H9 (cell line): Measurements from ENCODE around the gene MSL2. TPM values are rescaled to one million over a fixed set of nuclear protein-coding genes. Genes with fewer than 3 reads are reported as not detected.

Experiments
- DNase-seq: peaks from one replicate; pipeline ENCODE4 v3.0.0-alpha.2; 2017
- H2AFZ ChIP-seq: one replicate; pipeline ENCODE4 v1.6.1; 2013; ENCODE audit warnings: mild to moderate bottlenecking, low read length, control low read depth, moderate library complexity
- H2AK5ac ChIP-seq: 2 replicates; pipeline ENCODE4 v1.6.1; 2013; ENCODE audit warnings: low read length, control low read depth, mixed read lengths; ENCODE audit not compliant: insufficient read length
- H2BK120ac ChIP-seq: one replicate; pipeline ENCODE4 v1.6.1; 2013; ENCODE audit warnings: low read depth, mild to moderate bottlenecking, low read length, control low read depth, inconsistent platforms; ENCODE audit not compliant: poor library complexity, severe bottlenecking
- H2BK12ac ChIP-seq: 2 replicates; pipeline ENCODE4 v1.6.1; 2013; ENCODE audit warnings: low read length, control low read depth, mixed read lengths, low read depth; ENCODE audit not compliant: insufficient read length
- H2BK15ac ChIP-seq: 2 replicates; pipeline ENCODE4 v1.6.1; 2013; ENCODE audit warnings: low read depth, low read length, control low read depth
- H2BK20ac ChIP-seq: one replicate; pipeline ENCODE4 v1.6.1; 2013; ENCODE audit warnings: low read depth, mild to moderate bottlenecking, low read length, control low read depth, inconsistent platforms; ENCODE audit not compliant: poor library complexity, severe bottlenecking
- H2BK5ac ChIP-seq: 2 replicates; pipeline ENCODE4 v1.6.1; 2013; ENCODE audit warnings: low read length, control low read depth, mixed read lengths; ENCODE audit not compliant: insufficient read length
- H3K14ac ChIP-seq: 2 replicates; pipeline ENCODE4 v1.6.1; 2013; ENCODE audit warnings: low read length, control low read depth; ENCODE audit not compliant: insufficient read depth
- H3K18ac ChIP-seq: 2 replicates; pipeline ENCODE4 v1.6.1; 2013; ENCODE audit warnings: low read depth, mild to moderate bottlenecking, mixed read lengths, low read length, control low read depth; ENCODE audit not compliant: insufficient read length
- H3K23ac ChIP-seq: 2 replicates; pipeline ENCODE4 v1.6.1; 2013; ENCODE audit warnings: low read length, control low read depth, mixed read lengths, low read depth; ENCODE audit not compliant: insufficient read length
- H3K23me2 ChIP-seq: 2 replicates; pipeline ENCODE4 v1.6.1; 2013; ENCODE audit warnings: low read depth, mild to moderate bottlenecking, mixed read lengths, low read length, control low read depth; ENCODE audit not compliant: insufficient read length, poor library complexity, severe bottlenecking
- H3K27ac ChIP-seq: 2 replicates; pipeline ENCODE4 v1.5.1; 2013; ENCODE audit warnings: low read length, control low read depth, mixed read lengths, low read depth; ENCODE audit not compliant: insufficient read length
- H3K27me3 ChIP-seq: 2 replicates; pipeline ENCODE4 v1.6.1; 2013; ENCODE audit warnings: low read length, control low read depth, inconsistent platforms; ENCODE audit not compliant: insufficient read depth
- H3K4ac ChIP-seq: 2 replicates; pipeline ENCODE4 v1.6.1; 2013; ENCODE audit warnings: low read depth, mild to moderate bottlenecking, control low read depth, inconsistent platforms, low read length, moderate library complexity
- H3K4me1 ChIP-seq: 2 replicates; pipeline ENCODE4 v1.6.1; 2013; ENCODE audit warnings: low read length, control low read depth, inconsistent platforms; ENCODE audit not compliant: insufficient read depth
- H3K4me2 ChIP-seq: 2 replicates; pipeline ENCODE4 v1.6.1; 2013; ENCODE audit warnings: low read length, control low read depth, mixed read lengths; ENCODE audit not compliant: insufficient read length, insufficient read depth
- H3K56ac ChIP-seq: 2 replicates; pipeline ENCODE4 v1.6.1; 2013; ENCODE audit warnings: low read depth, mild to moderate bottlenecking, mixed read lengths, low read length, control low read depth; ENCODE audit not compliant: insufficient read length
- H3K79me1 ChIP-seq: 2 replicates; pipeline ENCODE4 v1.6.1; 2013; ENCODE audit warnings: low read depth, mild to moderate bottlenecking, moderate library complexity, low read length, control low read depth, inconsistent platforms; ENCODE audit not compliant: insufficient read depth, poor library complexity, severe bottlenecking
- H3K79me2 ChIP-seq: 2 replicates; pipeline ENCODE4 v1.6.1; 2013; ENCODE audit warnings: low read length, control low read depth, inconsistent platforms; ENCODE audit not compliant: insufficient read depth
- H3K9ac ChIP-seq: 2 replicates; pipeline ENCODE4 v1.6.1; 2013; ENCODE audit warnings: low read length, control low read depth, mixed read lengths; ENCODE audit not compliant: insufficient read length; ENCODE audit errors: extremely low read depth
- H3K9me3 ChIP-seq: one replicate; pipeline ENCODE4 v1.6.1; 2013; ENCODE audit warnings: low read depth, low read length, inconsistent platforms; ENCODE audit not compliant: control insufficient read depth
- H3T11ph ChIP-seq: one replicate; pipeline ENCODE4 v1.6.1; 2013; ENCODE audit warnings: mild to moderate bottlenecking, low read length, control low read depth, inconsistent platforms
- H4K20me1 ChIP-seq: one replicate; pipeline ENCODE4 v1.6.1; 2013; ENCODE audit not compliant: control insufficient read depth, insufficient read length, insufficient read depth
- H4K5ac ChIP-seq: 2 replicates; pipeline ENCODE4 v1.6.1; 2013; ENCODE audit warnings: low read depth, mild to moderate bottlenecking, mixed read lengths, low read length, control low read depth; ENCODE audit not compliant: insufficient read length
- H4K8ac ChIP-seq: replicated peaks from 2 replicates; pipeline ENCODE4 v1.6.1; 2013; ENCODE audit warnings: low read length, control low read depth, mixed read lengths, low read depth; ENCODE audit not compliant: insufficient read length
- H4K91ac ChIP-seq: 2 replicates; pipeline ENCODE4 v1.6.1; 2013; ENCODE audit warnings: low read depth, mild to moderate bottlenecking, moderate library complexity, mixed read lengths, low read length, control low read depth; ENCODE audit not compliant: insufficient read length
- H3K27ac Mint-ChIP-seq, 3 experiments: 2 replicates in 2 of 3; 3 replicates in 1 of 3; pipeline ENCODE4 v1.8.0; 2020 to 2021; ENCODE audit warnings: mixed read lengths in 3 of 3, mild to moderate bottlenecking in 1 of 3, moderate library complexity in 1 of 3
- H3K27me3 Mint-ChIP-seq: 2 replicates; pipeline ENCODE4 v1.8.0; 2021; ENCODE audit warnings: low read depth, mild to moderate bottlenecking, moderate library complexity, mixed read lengths
- H3K36me3 Mint-ChIP-seq, 3 experiments: 2 replicates in 2 of 3; 3 replicates in 1 of 3; pipeline ENCODE4 v1.8.0; 2020 to 2021; ENCODE audit warnings: low read depth in 3 of 3, mixed read lengths in 3 of 3; ENCODE audit not compliant: insufficient read depth in 1 of 3
- H3K4me1 Mint-ChIP-seq, 2 experiments: 2 replicates each; pipeline ENCODE4 v1.8.0; 2020; ENCODE audit warnings: mixed read lengths in 2 of 2
- H3K4me3 Mint-ChIP-seq, 2 experiments: 2 replicates in 1 of 2; 3 replicates in 1 of 2; pipeline ENCODE4 v1.8.0; 2020 to 2021; ENCODE audit warnings: mild to moderate bottlenecking in 2 of 2, mixed read lengths in 2 of 2, moderate library complexity in 1 of 2
- H3K9me3 Mint-ChIP-seq, 2 experiments: 2 replicates in 1 of 2; 3 replicates in 1 of 2; pipeline ENCODE4 v1.8.0; 2020; ENCODE audit warnings: mild to moderate bottlenecking in 2 of 2, mixed read lengths in 2 of 2, moderate library complexity in 1 of 2
- WGBS: extraction: QIAGEN DNeasy Blood & Tissue Kit; methylation state at CpG from one replicate; pipeline ENCODE4 v1.1.7; 2013; ENCODE audit warnings: missing lambda C conversion rate, low lambda C conversion rate, mixed read lengths; ENCODE audit not compliant: insufficient read length; ENCODE audit errors: extremely low coverage; 5-methylcytosine and 5-hydroxymethylcytosine counted together
- total RNA-seq: library from RNA; stranded (reverse); gene quantifications from 2 replicates; pipeline ENCODE4 v1.2.1, GENCODE V29; 2021
- TF ChIP-seq, protein P1 (sequence below): fragments of 200-600 bp; sonication (generic); conservative IDR thresholded peaks from 3 replicates; pipeline ENCODE4 v1.8.0; 2021; ENCODE audit warnings: antibody characterized with exemption, mild to moderate bottlenecking

The MSL2 gene
- total RNA-seq, 1 experiment from 2014 or later = 42.7 TPM

DNA sequence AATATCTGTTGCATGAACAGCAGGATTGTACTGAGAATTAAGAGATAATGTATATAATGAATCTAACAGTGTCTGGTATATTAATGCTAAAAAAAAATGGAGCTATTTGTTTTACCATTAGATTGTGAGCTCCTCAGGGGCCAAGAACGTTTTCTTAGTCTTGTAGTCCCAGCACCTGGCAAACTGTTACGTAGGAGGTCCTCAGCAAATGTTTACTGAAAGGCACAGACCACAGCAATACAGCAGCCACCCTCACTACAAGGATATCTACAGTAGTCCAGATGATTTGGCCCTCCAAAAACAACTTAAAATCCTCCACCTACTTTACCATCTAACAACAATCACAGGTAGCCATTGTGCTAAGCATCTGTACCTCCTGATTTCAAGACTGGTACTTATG, 59.7 kb downstream of the MSL2 start:
- Histone ChIP-seq H2AK5ac (no peak overlapping the region), H3K14ac (no peak overlapping the region), H3K4me1 (no peaks in the 10 kb centered on the region), H2AFZ (no peak overlapping the region), H3K4ac (no peak overlapping the region), H3K27me3 (no peaks in the 10 kb centered on the region; the same call in 1 of the 2 replicates), H4K8ac (no peak overlapping the region), H2BK15ac (no peak overlapping the region), H2BK120ac (no peak overlapping the region), H3K23me2 (no peaks in the 10 kb centered on the region), H3K79me2 (no peaks in the 10 kb centered on the region), H3K9me3 (no peaks in the 10 kb centered on the region), H4K91ac (no peak overlapping the region), H3K4me2 (no peak overlapping the region), H2BK20ac (no peak overlapping the region), H4K5ac (peak overlapping the region; percentile 2), H3K27ac (no peak overlapping the region), H3K56ac (no peak overlapping the region), H2BK5ac (no peak overlapping the region), H3K18ac (no peak overlapping the region), H2BK12ac (no peak overlapping the region), H3K79me1 (no peaks in the 10 kb centered on the region), H3K23ac (no peak overlapping the region), H3K9ac (no peak overlapping the region), H4K20me1 (no peaks in the 10 kb centered on the region), H3T11ph (no peak overlapping the region)
- Mint-ChIP-seq H3K36me3 (no peaks in the 10 kb centered on the region), H3K9me3 (no peaks in the 10 kb centered on the region), H3K4me1 (no peaks in the 10 kb centered on the region), H3K4me3 (no peak overlapping the region), H3K27me3 (no peaks in the 10 kb centered on the region), H3K27ac (no peak overlapping the region)
- TF ChIP-seq, protein P1, sequence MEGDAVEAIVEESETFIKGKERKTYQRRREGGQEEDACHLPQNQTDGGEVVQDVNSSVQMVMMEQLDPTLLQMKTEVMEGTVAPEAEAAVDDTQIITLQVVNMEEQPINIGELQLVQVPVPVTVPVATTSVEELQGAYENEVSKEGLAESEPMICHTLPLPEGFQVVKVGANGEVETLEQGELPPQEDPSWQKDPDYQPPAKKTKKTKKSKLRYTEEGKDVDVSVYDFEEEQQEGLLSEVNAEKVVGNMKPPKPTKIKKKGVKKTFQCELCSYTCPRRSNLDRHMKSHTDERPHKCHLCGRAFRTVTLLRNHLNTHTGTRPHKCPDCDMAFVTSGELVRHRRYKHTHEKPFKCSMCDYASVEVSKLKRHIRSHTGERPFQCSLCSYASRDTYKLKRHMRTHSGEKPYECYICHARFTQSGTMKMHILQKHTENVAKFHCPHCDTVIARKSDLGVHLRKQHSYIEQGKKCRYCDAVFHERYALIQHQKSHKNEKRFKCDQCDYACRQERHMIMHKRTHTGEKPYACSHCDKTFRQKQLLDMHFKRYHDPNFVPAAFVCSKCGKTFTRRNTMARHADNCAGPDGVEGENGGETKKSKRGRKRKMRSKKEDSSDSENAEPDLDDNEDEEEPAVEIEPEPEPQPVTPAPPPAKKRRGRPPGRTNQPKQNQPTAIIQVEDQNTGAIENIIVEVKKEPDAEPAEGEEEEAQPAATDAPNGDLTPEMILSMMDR = no peak
- DNase-seq = no peak
- WGBS = no CpG with 5 or more reads among the region's 2 CpGs
